MCF 10A (cell line): Measurements from ENCODE around the gene MAB21L1. TPM values are rescaled to one million over a fixed set of nuclear protein-coding genes. Genes with fewer than 3 reads are reported as not detected.

Source experiments
- BruUV-seq: library from RNA; stranded (reverse); fragments of 400-500 nt; replicated peaks from 2 replicates; lab custom pipeline; 2021; lab: Mats Ljungman, UMichigan
- CTCF ChIA-PET: fragments of 300-600 bp; sonication (Branson Sonifier 250); formaldehyde crosslinking; extraction: SDS; loops from one replicate; lab custom pipeline; 2021; ENCODE audit warnings: antibody characterized with exemption, inconsistent platforms; lab: Yijun Ruan, JAX
- POLR2A ChIA-PET: fragments of 300-600, 350-650 bp; sonication (Branson Sonifier 250); formaldehyde crosslinking; extraction: SDS; loops from one replicate; lab custom pipeline; 2020; ENCODE audit warnings: antibody characterized with exemption, inconsistent platforms; lab: Yijun Ruan, JAX
- DNase-seq: peaks from one replicate; pipeline ENCODE4 v3.0.0-alpha.2; 2018; ENCODE audit not compliant: unreplicated experiment
- H3K27ac Mint-ChIP-seq: one replicate; pipeline ENCODE4 v1.8.0; 2022; ENCODE audit warnings: mild to moderate bottlenecking, low read depth, mixed read lengths; ENCODE audit not compliant: unreplicated experiment
- H3K27me3 Mint-ChIP-seq: one replicate; pipeline ENCODE4 v1.8.0; 2022; ENCODE audit warnings: mixed read lengths; ENCODE audit not compliant: insufficient read depth, unreplicated experiment
- H3K36me3 Mint-ChIP-seq: one replicate; pipeline ENCODE4 v1.8.0; 2022; ENCODE audit warnings: mild to moderate bottlenecking, moderate library complexity, mixed read lengths; ENCODE audit not compliant: insufficient read depth, unreplicated experiment
- H3K4me1 Mint-ChIP-seq: one replicate; pipeline ENCODE4 v1.8.0; 2022; ENCODE audit warnings: mixed read lengths; ENCODE audit not compliant: insufficient read depth, unreplicated experiment
- H3K4me3 Mint-ChIP-seq: one replicate; pipeline ENCODE4 v1.8.0; 2022; ENCODE audit warnings: mild to moderate bottlenecking, moderate library complexity, mixed read lengths; ENCODE audit not compliant: unreplicated experiment
- H3K9me3 Mint-ChIP-seq: one replicate; pipeline ENCODE4 v1.8.0; 2022; ENCODE audit warnings: mixed read lengths; ENCODE audit not compliant: unreplicated experiment
- CTCF ChIP-seq: fragments of 200-600 bp; IDR thresholded peaks from one replicate; pipeline ENCODE4 v1.8.0; 2022; ENCODE audit warnings: antibody characterized with exemption, mild to moderate bottlenecking; ENCODE audit not compliant: unreplicated experiment
- intact Hi-C: fragments of 100-400 bp; cut with micrococcal nuclease; formaldehyde crosslinking; loops from 2 replicates; pipeline ENCODE4 v1.14.1; 2022
- total RNA-seq: library from RNA; stranded (reverse); gene quantifications from 2 replicates; pipeline ENCODE4 v1.2.3, GENCODE V29; 2022

MAB21L1 gene
- total RNA-seq, 1 experiment from 2014 or later, result not detected

DNA sequence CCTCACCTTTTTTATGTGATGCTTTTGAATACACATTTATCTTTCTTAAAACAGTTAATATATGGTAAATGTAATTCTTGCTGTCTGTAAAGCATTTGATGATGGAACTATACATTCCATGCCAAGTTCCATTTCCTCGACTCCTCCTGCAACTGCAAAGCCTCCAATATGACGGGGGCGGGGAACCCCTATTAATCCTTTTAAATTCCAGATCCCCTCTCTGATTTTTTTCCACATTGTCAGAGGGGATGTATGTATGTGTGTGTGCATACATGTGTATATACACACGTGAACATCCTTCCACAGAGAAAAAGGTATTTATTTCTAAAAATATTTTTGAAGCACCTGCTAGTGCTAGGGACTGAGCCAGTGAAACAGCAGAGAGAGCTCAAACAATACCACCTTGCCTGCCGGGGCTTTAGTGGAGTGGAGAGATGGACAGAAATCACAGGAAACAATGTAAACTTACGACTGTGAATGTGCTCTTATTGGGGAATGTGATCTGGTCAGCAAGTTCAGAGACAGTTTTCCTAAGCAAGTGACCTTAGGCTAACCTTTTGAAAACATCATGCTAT is 25.3 kb upstream of the MAB21L1 start:
- CTCF ChIA-PET, result interaction anchor here (0.7 kb wide), 1 partner anchor 165 kb away, joined by 3 read pairs; no protein-coding TSS in a partner anchor
- H3K36me3 Mint-ChIP-seq, result no peaks in the 10 kb centered on the region
- H3K27me3 Mint-ChIP-seq, result no peaks in the 10 kb centered on the region
- BruUV-seq, result no TSS peak
- H3K4me1 Mint-ChIP-seq, result no peaks in the 10 kb centered on the region
- no peak for DNase-seq
- intact Hi-C loops, result no loop called here
- H3K4me3 Mint-ChIP-seq, result no peak overlapping the region
- POLR2A ChIA-PET, result no interaction called here
- TF ChIP-seq CTCF, result no peak
- no peaks in the 10 kb centered on the region for H3K9me3 Mint-ChIP-seq
- H3K27ac Mint-ChIP-seq, result no peak overlapping the region

GRCh38 chr13:35500144-35500543 is 23.7 kb upstream of the MAB21L1 start:
- no TSS peak for BruUV-seq
- POLR2A ChIA-PET, result no interaction called here
- intact Hi-C loops, result no loop called here
- no peaks in the 10 kb centered on the region for H3K4me1 Mint-ChIP-seq
- no peaks in the 10 kb centered on the region for H3K9me3 Mint-ChIP-seq
- no peaks in the 10 kb centered on the region for H3K27me3 Mint-ChIP-seq
- H3K27ac Mint-ChIP-seq, result no peak overlapping the region
- DNase-seq, result no peak
- CTCF ChIA-PET, result no interaction called here
- no peak overlapping the region for H3K4me3 Mint-ChIP-seq
- no peak for TF ChIP-seq CTCF
- H3K36me3 Mint-ChIP-seq, result no peaks in the 10 kb centered on the region

- Mint-ChIP-seq H3K4me3 (no peak overlapping the region), H3K9me3 (no peaks in the 10 kb centered on the region), H3K4me1 (no peaks in the 10 kb centered on the region), H3K36me3 (no peaks in the 10 kb centered on the region), H3K27me3 (no peaks in the 10 kb centered on the region), H3K27ac (no peak overlapping the region)
- CTCF ChIA-PET, result interaction anchor here (0.6 kb wide), 1 partner anchor 141 kb away, joined by 4 read pairs; no protein-coding TSS in a partner anchor
- POLR2A ChIA-PET, result interaction anchor here (0.6 to 0.7 kb wide), 2 partner anchors 34 to 81 kb away, joined by 3 read pairs; no protein-coding TSS in a partner anchor
- BruUV-seq, result no TSS peak
- no peak for TF ChIP-seq CTCF
- intact Hi-C loops, result no loop called here
- DNase-seq, result no peak
Measured at GRCh38 chr13:35499676-35500075, 23.2 kb upstream of the MAB21L1 start.

GRCh38 chr13:35499196-35499662 is 22.7 kb upstream of the MAB21L1 start:
- no peaks in the 10 kb centered on the region for H3K4me1 Mint-ChIP-seq
- H3K4me3 Mint-ChIP-seq, result no peak overlapping the region
- no peaks in the 10 kb centered on the region for H3K36me3 Mint-ChIP-seq
- H3K27ac Mint-ChIP-seq, result no peak overlapping the region
- H3K27me3 Mint-ChIP-seq, result no peaks in the 10 kb centered on the region
- TF ChIP-seq CTCF, result no peak
- POLR2A ChIA-PET, result interaction anchor here (0.6 to 0.7 kb wide), 2 partner anchors 34 to 80 kb away, joined by 3 read pairs; no protein-coding TSS in a partner anchor
- intact Hi-C loops, result no loop called here
- CTCF ChIA-PET, result interaction anchor here (0.6 kb wide), 1 partner anchor 141 kb away, joined by 4 read pairs; no protein-coding TSS in a partner anchor
- BruUV-seq, result no TSS peak
- DNase-seq, result no peak
- no peaks in the 10 kb centered on the region for H3K9me3 Mint-ChIP-seq
